ENCODE data around the gene SEZ6. TPM values are rescaled to one million over a fixed set of nuclear protein-coding genes. Genes with fewer than 3 reads are reported as not detected.

The SEZ6 gene
- total RNA-seq, 2 experiments from 2014 or later = 0.31 TPM; not detected in 1

DNA sequence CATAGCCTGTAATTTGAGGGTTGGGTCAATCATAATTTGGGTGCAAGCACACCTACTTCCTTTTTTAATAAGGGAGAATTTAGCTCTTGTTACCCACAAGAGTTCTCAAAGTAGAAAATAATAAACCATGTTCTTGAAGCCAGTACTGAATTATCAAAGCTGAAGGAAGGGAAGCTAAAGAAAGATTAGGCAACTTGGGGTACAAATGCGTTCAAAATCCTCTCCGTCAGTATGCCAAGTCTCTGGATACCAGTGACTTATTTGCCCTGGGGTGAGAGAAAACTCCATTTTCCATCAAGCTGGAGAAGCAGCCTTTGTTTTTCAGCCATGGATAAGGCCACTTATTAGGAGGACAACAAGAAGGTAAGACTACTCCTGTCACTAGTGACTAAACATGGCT is 79.5 kb downstream of the SEZ6 start:
- ATAC-seq (ENCODE audit: poor library complexity) (peak; percentile 21), DNase-seq (no peak)
- POLR2A ChIA-PET = interaction anchor here (0.6 to 8.4 kb wide), 11 partner anchors 9 to 607 kb away, joined by 3 to 150 read pairs (median 7); partner anchors contain the start of genes DHRS13, FLOT2, NEK8 and PHF12
- intact Hi-C loops (cut with DNase I, micrococcal nuclease) = loop anchor here (1.0 to 5.0 kb wide), 2 partner anchors 23 to 199 kb away; partner anchors contain the start of genes NEK8 (in 1 of the 2) and TLCD1 (in 1 of the 2)
- CTCF ChIA-PET = interaction anchor here (1.5 to 3.3 kb wide), 6 partner anchors 10 to 199 kb away, joined by 4 to 20 read pairs (median 12); partner anchors contain the start of gene DHRS13
- peaks cover 49% of the 10 kb centered on the region for H3K36me3 ChIP-seq (ENCODE audit: insufficient read depth, low read length)
- TF ChIP-seq, protein P1, sequence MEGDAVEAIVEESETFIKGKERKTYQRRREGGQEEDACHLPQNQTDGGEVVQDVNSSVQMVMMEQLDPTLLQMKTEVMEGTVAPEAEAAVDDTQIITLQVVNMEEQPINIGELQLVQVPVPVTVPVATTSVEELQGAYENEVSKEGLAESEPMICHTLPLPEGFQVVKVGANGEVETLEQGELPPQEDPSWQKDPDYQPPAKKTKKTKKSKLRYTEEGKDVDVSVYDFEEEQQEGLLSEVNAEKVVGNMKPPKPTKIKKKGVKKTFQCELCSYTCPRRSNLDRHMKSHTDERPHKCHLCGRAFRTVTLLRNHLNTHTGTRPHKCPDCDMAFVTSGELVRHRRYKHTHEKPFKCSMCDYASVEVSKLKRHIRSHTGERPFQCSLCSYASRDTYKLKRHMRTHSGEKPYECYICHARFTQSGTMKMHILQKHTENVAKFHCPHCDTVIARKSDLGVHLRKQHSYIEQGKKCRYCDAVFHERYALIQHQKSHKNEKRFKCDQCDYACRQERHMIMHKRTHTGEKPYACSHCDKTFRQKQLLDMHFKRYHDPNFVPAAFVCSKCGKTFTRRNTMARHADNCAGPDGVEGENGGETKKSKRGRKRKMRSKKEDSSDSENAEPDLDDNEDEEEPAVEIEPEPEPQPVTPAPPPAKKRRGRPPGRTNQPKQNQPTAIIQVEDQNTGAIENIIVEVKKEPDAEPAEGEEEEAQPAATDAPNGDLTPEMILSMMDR (IDR thresholded peaks at IDR 0.05) = no peak
- H3K4me1 Mint-ChIP-seq (ENCODE audit: low read depth) = peaks cover 65% of the 10 kb centered on the region
- H3K27ac ChIP-seq (ENCODE audit: low read depth in 1 of 2, low read length in 2 of 2) = peak overlapping the region; percentile 91 to 92
- H3K4me1 ChIP-seq (ENCODE audit: insufficient read depth, low read length) = peaks cover 52% of the 10 kb centered on the region
- H3K36me3 Mint-ChIP-seq (ENCODE audit: low read depth) = peaks cover 81% of the 10 kb centered on the region
- H3K4me3 ChIP-seq (ENCODE audit: low read length) = no peak overlapping the region
- H3K27me3 ChIP-seq (ENCODE audit: control insufficient read depth in 1 of 2, insufficient read depth in 2 of 2, low read length in 2 of 2) = no peaks in the 10 kb centered on the region
- no peaks in the 10 kb centered on the region for H3K9me3 Mint-ChIP-seq
- H3K27me3 Mint-ChIP-seq = no peaks in the 10 kb centered on the region
- no peaks in the 10 kb centered on the region for H3K9me3 ChIP-seq (ENCODE audit: control insufficient read depth in 1 of 2, insufficient read depth in 1 of 2, low read length in 2 of 2)
- H3K4me3 Mint-ChIP-seq = peak overlapping the region; percentile 43
- H3K27ac Mint-ChIP-seq = peak overlapping the region; percentile 98

DNA sequence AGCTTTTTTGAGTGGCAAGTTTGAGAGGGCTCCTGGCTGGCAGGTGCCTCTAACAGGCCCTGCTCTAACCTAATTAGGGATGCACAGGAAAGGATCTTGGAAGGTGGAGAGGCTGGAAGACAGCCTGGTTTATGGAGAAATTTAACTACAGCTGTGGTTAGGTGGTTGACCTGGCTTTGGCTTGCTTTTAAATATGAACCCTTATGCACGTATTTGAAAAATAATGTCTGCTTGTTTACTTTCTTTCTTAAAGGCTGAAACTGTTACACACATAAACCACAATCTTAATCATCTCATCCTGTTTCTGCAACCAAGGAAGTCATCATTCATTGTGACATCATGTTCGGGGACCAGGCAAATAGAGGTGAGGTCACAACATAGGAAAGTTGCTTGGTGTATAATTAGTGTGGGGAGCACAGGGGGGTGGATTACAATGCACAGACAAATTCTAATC is 79.9 kb downstream of the SEZ6 start:
- H3K36me3 ChIP-seq (ENCODE audit: insufficient read depth, low read length) = peaks cover 53% of the 10 kb centered on the region
- TF ChIP-seq, protein P1 (IDR thresholded peaks at IDR 0.05) = no peak
- Mint-ChIP-seq H3K4me1 (ENCODE audit: low read depth) (peaks cover 66% of the 10 kb centered on the region), H3K9me3 (no peaks in the 10 kb centered on the region), H3K36me3 (ENCODE audit: low read depth) (peaks cover 84% of the 10 kb centered on the region), H3K27me3 (no peaks in the 10 kb centered on the region), H3K4me3 (peak overlapping the region; percentile 43), H3K27ac (peak overlapping the region; percentile 98)
- peaks cover 52% of the 10 kb centered on the region for H3K4me1 ChIP-seq (ENCODE audit: insufficient read depth, low read length)
- CTCF ChIA-PET = interaction anchor here (1.5 to 3.3 kb wide), 6 partner anchors 10 to 199 kb away, joined by 4 to 20 read pairs (median 12); partner anchors contain the start of gene DHRS13
- no peaks in the 10 kb centered on the region for H3K27me3 ChIP-seq (ENCODE audit: control insufficient read depth in 1 of 2, insufficient read depth in 2 of 2, low read length in 2 of 2)
- H3K9me3 ChIP-seq (ENCODE audit: control insufficient read depth in 1 of 2, insufficient read depth in 1 of 2, low read length in 2 of 2) = no peaks in the 10 kb centered on the region
- POLR2A ChIA-PET = interaction anchor here (0.6 to 8.4 kb wide), 12 partner anchors 9 to 608 kb away, joined by 3 to 150 read pairs (median 6); partner anchors contain the start of genes DHRS13, FLOT2, NEK8 and PHF12
- H3K4me3 ChIP-seq (ENCODE audit: low read length) = peak overlapping the region; percentile 22
- DNase-seq = peak in 12 of 14 experiments; percentile 20 to 95 (median 41)
- peak; percentile 91 for ATAC-seq (ENCODE audit: poor library complexity)
- peak overlapping the region; percentile 91 to 92 for H3K27ac ChIP-seq (ENCODE audit: low read depth in 1 of 2, low read length in 2 of 2)
- intact Hi-C loops (cut with DNase I, micrococcal nuclease) = loop anchor here (1.0 to 5.0 kb wide), 2 partner anchors 23 to 199 kb away; partner anchors contain the start of genes NEK8 (in 1 of the 2) and TLCD1 (in 1 of the 2)

DNA sequence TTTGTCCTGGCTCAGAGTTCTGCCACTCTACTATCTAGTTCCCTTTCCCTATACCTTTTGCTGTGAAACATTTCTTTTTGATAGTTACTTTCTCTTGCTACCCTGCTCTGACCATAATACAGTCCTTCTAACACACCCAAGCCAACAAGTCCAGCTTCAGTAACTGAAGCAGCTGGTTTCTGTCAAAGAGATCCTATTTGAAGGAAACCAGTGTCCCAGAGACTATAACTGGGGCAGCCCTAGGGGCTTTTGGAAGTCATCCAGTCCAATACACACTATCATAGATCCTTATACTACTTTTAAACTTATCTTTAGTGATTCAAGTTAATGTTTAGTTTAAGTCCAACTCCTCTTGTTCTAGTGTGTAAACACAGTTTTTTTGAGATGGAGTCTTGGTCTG is 85.6 kb downstream of the SEZ6 start:
- Histone ChIP-seq H3K4me1 (ENCODE audit: insufficient read depth, low read length) (peaks cover 16% of the 10 kb centered on the region), H3K36me3 (ENCODE audit: insufficient read depth, low read length) (peaks cover 88% of the 10 kb centered on the region), H3K4me3 (ENCODE audit: low read length) (no peak overlapping the region), H3K27ac (ENCODE audit: low read depth in 1 of 2, low read length in 2 of 2) (no peak overlapping the region), H3K9me3 (ENCODE audit: control insufficient read depth in 1 of 2, insufficient read depth in 1 of 2, low read length in 2 of 2) (no peaks in the 10 kb centered on the region), H3K27me3 (ENCODE audit: control insufficient read depth in 1 of 2, insufficient read depth in 2 of 2, low read length in 2 of 2) (no peaks in the 10 kb centered on the region)
- no peaks in the 10 kb centered on the region for H3K27me3 Mint-ChIP-seq
- H3K4me1 Mint-ChIP-seq (ENCODE audit: low read depth) = peaks cover 31% of the 10 kb centered on the region
- H3K27ac Mint-ChIP-seq = peak overlapping the region; percentile 27
- intact Hi-C loops (cut with DNase I, micrococcal nuclease) = loop anchor here in 1 of 2 experiments (1.0 kb wide), 1 partner anchor 14 kb away; no protein-coding TSS in a partner anchor
- DNase-seq (no peak), ATAC-seq (ENCODE audit: poor library complexity) (no peak)
- H3K4me3 Mint-ChIP-seq = no peak overlapping the region
- POLR2A ChIA-PET = no interaction called here
- TF ChIP-seq, protein P1 (IDR thresholded peaks at IDR 0.05) = no peak
- CTCF ChIA-PET = interaction anchor here (1.0 to 1.3 kb wide), 2 partner anchors 10 to 28 kb away, joined by 3 read pairs; no protein-coding TSS in a partner anchor
- peaks cover 93% of the 10 kb centered on the region for H3K36me3 Mint-ChIP-seq (ENCODE audit: low read depth)
- H3K9me3 Mint-ChIP-seq = no peaks in the 10 kb centered on the region

Measured in CD4-positive, alpha-beta T cell (primary cell).